Measurements from ENCODE around the gene B3GAT1.

Gene B3GAT1

DNA sequence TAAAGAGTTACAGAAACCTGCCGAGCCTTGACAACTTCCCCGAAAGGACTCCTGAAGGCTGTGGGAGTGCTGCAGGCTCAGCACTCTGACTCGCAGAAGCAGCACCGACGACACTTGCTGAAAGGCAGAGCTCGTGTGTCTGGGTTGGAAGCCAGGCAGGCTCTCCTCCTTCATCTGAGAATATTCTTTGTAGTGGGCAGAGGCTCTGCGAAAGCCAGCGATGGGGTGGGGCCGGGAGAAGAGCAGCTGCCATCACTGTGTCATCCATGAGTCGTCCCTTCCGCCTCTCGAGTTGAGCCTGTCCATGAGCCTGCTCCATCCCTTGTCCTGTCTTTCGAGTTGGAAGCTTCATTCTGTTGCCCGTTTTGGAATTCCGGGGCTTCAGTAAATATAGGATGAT, 68.4 kb downstream of the B3GAT1 start:
- DNase-seq (ENCODE audit: insufficient read length) (no peak), FAIRE-seq (no peak)
- TF ChIP-seq TAF1 (IDR thresholded peaks at IDR 0.05; ENCODE audit: borderline replicate concordance, low read depth, low read length), result no peak
- no peak for TF ChIP-seq POLR2AphosphoS5 (IDR thresholded peaks at IDR 0.05; ENCODE audit: low read depth, low read length)
- no peak for TF ChIP-seq POLR2A (IDR thresholded peaks at IDR 0.05; ENCODE audit: low read depth, low read length)

DNA sequence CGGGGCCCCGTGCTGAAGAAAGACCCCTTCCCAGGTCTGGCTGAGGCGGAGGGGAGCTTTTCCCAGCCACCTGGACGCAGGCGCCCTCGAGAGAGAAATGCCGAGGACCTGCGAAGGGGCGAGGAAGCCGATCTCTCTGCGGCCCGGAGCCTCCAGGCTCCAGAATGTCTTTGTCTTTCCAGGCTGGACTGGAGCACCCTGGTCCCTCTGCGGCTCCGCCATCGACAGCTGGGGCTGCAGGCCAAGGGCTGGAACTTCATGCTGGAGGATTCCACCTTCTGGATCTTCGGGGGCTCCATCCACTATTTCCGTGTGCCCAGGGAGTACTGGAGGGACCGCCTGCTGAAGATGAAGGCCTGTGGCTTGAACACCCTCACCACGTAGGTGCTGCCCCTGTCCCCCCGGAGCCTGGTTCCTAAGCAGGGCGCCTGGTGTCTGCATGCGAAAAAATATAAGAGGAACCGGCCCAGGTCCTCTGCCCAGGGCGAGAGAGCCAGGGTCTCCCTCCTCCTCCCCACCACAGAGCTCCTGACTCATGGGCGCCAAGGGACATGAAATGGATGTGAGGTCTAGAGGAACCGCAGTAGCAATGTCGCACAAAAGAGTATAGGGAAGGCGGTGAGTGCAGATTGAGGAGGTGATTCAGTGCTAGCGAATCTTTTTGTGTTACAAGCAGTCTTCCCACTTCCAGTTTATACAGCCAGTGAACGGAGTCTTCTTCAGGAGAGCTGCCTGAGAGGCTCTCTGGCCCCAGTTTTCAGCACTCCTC, 69.3 kb downstream of the B3GAT1 start:
- no peak for TF ChIP-seq TAF1 (IDR thresholded peaks at IDR 0.05; ENCODE audit: borderline replicate concordance, low read depth, low read length)
- no peak for TF ChIP-seq POLR2AphosphoS5 (IDR thresholded peaks at IDR 0.05; ENCODE audit: low read depth, low read length)
- TF ChIP-seq POLR2A (IDR thresholded peaks at IDR 0.05; ENCODE audit: low read depth, low read length), result no peak
- DNase-seq (ENCODE audit: insufficient read length) (no peak), FAIRE-seq (no peak)

DNA sequence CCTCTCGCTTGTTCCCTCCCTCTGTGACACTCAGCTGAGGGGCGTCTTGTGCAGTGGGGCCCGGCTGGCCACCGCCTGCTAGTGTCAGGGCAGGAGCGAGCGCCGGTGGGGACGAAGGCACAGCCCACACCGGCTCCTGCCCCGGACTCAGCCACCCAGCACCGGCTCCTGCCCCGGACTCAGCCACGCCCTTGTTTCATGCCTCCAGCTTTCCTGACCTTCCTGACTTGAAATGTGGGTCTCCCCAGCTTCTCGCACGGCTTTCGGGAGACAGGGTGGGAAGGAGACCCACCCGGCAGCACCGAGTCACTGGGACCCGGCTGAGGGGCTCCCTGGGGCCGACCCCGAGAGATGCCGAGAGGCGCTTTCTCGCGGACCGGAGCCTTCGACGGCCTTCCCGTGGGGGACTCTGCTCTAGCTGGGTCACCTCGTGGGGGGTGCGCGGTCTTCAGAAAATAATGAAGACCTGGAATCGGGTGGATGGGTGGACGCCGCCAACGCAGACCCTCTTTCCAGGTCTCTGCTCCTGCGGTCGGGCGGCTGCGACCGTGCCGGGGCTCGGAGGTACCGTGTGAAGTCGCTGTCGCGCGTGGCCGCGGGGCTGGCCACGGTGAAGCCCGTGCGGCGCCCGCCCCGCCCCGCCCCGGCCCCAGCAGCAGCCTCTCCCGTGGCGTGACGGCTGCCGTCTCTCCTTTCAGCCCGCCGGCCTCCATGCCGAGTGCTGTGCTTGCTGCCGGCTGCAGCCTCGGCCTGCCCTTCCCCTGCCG, 70.1 kb downstream of the B3GAT1 start:
- no peak for FAIRE-seq
- TF ChIP-seq TAF1 (IDR thresholded peaks at IDR 0.05; ENCODE audit: borderline replicate concordance, low read depth, low read length) (no peak), POLR2A (IDR thresholded peaks at IDR 0.05; ENCODE audit: low read depth, low read length) (no peak), POLR2AphosphoS5 (IDR thresholded peaks at IDR 0.05; ENCODE audit: low read depth, low read length) (no peak)

DNA sequence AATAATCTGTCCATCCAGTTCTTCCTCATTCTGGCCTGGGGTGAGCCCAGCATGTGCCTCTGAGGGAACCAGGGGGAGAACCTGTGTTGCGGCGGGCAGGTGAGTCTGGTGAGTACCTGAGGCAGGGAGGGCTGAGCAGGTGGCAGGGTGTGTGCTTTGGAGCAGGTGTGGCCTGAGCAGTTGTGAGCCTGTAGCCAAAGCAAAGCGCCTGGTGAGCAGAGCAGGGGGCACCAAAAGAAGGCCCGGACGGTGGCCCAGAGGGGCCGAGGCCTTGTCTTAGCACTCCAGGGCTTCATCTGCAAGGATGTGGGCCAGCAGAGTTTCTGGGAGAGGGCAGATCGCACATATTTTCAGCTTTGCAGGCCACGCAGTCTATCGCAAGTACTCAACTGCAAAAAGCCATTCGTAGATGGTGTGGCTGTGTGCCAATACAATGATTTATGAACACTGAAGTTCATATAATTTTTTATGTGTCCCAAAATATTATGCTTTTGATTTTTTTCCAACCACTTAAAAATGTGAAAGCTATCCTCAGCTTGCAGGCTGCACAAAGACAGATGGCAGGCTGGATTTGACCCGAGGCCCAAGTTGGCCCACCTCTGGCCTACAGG, 71.6 kb downstream of the B3GAT1 start:
- DNase-seq (ENCODE audit: insufficient read length) (no peak), FAIRE-seq (no peak)
- no peak for TF ChIP-seq TAF1 (IDR thresholded peaks at IDR 0.05; ENCODE audit: borderline replicate concordance, low read depth, low read length)
- no peak for TF ChIP-seq POLR2A (IDR thresholded peaks at IDR 0.05; ENCODE audit: low read depth, low read length)
- no peak for TF ChIP-seq POLR2AphosphoS5 (IDR thresholded peaks at IDR 0.05; ENCODE audit: low read depth, low read length)

More for the DNA sequence above, 70.1 kb downstream of the B3GAT1 start:
- no peak for DNase-seq (ENCODE audit: insufficient read length)

DNA sequence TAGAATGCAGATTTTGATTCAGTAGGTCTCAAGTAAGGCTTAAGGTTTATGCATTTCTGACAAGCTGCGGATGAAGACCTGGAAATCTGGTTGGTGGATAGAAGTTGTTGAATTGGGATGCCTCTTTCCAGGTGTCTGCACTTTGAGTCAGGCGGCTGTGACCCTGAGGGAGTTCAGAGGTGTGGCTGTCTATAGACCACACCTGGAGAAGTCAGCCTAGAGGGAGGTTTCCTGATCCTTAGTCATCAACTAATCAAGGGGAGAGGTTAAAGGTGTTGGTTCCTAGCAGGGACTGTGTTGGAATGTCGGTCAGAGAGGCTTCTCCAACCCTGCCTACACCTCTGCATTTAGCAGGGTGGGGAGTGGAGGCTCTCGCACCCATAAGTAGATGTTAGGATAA, 72.3 kb downstream of the B3GAT1 start:
- no peak for DNase-seq (ENCODE audit: insufficient read length)
- no peak for FAIRE-seq
- no peak for TF ChIP-seq POLR2A (IDR thresholded peaks at IDR 0.05; ENCODE audit: low read depth, low read length)
- TF ChIP-seq POLR2AphosphoS5 (IDR thresholded peaks at IDR 0.05; ENCODE audit: low read depth, low read length), result no peak
- TF ChIP-seq TAF1 (IDR thresholded peaks at IDR 0.05; ENCODE audit: borderline replicate concordance, low read depth, low read length), result no peak

DNA sequence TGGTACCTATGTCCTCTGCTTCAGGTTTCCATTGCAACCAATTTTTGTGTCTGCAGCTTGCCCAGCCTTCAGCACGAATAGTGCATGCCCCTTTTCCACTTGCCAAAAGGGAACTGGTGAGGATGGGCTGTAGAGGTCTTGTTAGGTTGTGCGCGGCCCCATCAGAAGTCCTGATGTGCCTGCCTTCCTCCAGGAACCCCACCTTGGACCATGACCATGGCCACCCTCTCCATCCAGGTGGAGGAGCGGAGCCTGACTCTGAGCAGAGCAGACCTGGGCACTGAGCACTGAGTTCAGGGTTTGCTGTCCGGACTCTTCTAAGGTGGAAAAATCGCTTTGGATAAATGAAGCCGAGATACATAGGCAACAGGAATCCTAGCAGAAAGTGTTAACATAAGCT, 73.4 kb downstream of the B3GAT1 start:
- DNase-seq (ENCODE audit: insufficient read length) (no peak), FAIRE-seq (no peak)
- TF ChIP-seq POLR2AphosphoS5 (IDR thresholded peaks at IDR 0.05; ENCODE audit: low read depth, low read length) (no peak), POLR2A (IDR thresholded peaks at IDR 0.05; ENCODE audit: low read depth, low read length) (no peak), TAF1 (IDR thresholded peaks at IDR 0.05; ENCODE audit: borderline replicate concordance, low read depth, low read length) (no peak)

DNA sequence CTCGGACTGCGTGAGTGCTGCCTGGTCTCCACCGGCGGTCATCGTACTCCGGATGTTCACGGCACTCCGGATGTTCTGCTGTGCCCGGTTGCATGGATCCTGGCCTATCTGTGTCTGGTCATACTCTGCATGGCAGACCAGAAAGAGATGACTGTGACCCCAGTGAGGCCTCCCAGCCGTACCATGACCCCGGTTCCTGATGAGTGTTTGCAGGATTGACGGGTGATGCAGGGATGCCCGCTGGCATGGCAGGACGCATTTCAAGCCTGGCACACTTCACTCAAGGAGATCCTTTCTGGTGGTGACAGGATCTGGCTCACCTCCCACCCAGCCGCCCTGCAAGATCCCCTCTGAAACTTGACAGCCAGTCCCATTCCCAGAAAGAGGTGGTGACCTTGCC, 74.0 kb downstream of the B3GAT1 start:
- no peak for TF ChIP-seq POLR2AphosphoS5 (IDR thresholded peaks at IDR 0.05; ENCODE audit: low read depth, low read length)
- no peak for TF ChIP-seq TAF1 (IDR thresholded peaks at IDR 0.05; ENCODE audit: borderline replicate concordance, low read depth, low read length)
- no peak for TF ChIP-seq POLR2A (IDR thresholded peaks at IDR 0.05; ENCODE audit: low read depth, low read length)
- DNase-seq (ENCODE audit: insufficient read length) (no peak), FAIRE-seq (no peak)

DNA sequence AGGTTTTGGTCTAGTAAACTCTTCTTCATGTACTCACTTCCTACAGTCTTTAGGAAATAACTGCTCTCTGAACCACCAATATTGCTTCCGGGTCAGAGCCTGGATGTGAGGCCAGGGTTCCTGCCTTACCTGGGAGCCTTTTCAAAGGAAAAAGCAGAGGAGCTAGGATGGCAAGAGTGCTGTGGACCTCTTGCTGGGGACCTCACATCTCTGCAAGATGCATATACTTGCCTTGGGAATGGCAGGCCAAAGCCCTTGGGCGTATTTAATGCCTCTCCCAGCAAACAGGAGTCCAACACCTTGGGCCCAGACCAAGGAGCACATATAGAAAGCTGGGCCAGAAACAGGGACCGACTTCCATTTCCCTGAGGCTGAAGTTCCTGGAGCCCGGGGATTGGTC, 75.0 kb downstream of the B3GAT1 start:
- FAIRE-seq, result no peak
- TF ChIP-seq POLR2AphosphoS5 (IDR thresholded peaks at IDR 0.05; ENCODE audit: low read depth, low read length) (no peak), POLR2A (IDR thresholded peaks at IDR 0.05; ENCODE audit: low read depth, low read length) (no peak), TAF1 (IDR thresholded peaks at IDR 0.05; ENCODE audit: borderline replicate concordance, low read depth, low read length) (no peak)
- no peak for DNase-seq (ENCODE audit: insufficient read length)

DNA sequence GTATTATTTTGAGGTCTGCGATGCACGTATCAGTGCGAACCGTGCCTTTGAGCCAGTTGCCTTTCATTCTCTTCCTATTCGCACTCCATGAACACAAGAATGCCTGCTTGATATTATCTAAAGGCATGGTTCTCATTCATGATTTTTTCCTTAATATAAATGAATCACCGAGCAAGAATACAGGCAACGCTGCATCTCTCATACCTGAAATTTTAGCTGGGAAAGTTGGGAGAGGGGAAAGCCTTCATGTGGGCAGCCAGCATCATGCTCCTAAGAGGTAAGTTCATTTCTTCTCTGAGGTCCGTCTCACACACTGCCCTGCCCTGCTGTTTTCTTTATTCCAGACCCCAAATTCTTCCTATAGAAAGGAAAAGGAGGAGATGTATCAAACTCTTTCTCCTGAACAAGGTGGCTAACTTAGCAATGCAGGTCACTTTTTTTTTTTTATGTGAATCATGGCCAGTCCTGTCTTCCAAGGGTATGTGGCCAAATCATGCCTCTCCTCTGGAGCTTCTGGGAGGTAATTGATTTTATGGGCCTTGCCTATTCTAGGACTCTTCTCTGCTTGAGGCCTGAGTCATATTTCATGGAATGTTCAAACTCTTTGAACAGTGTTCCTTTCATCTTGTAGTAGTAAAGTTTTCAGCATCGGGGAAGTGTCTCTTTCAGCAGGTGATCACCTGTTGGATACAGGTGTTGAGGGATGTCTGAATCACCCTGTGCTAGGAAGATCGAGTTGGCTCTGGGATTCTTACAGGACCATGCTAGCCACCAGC, 77.1 kb downstream of the B3GAT1 start:
- no peak for DNase-seq (ENCODE audit: insufficient read length)
- TF ChIP-seq POLR2AphosphoS5 (IDR thresholded peaks at IDR 0.05; ENCODE audit: low read depth, low read length), result no peak
- no peak for TF ChIP-seq POLR2A (IDR thresholded peaks at IDR 0.05; ENCODE audit: low read depth, low read length)
- no peak for TF ChIP-seq TAF1 (IDR thresholded peaks at IDR 0.05; ENCODE audit: borderline replicate concordance, low read depth, low read length)
- FAIRE-seq, result no peak

DNA sequence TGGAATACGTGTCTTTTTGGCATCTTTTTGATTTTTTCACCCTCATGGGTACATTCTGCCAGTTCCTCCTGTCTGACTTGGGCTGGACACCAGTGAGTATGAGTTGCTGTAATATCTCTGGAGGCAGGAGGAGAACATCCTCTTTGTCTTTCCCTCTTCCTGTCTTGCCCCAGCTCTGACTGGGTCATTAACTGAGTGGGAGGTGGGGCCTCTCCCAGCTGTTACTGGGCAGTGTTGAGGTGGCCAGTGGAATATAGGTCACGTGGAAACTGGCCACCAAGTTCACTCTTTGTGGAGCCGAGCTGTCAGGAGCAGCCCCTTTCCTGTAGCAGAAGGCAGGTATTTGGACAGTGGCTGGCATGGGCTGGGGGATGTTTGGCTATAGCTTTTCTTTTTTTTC, 78.1 kb downstream of the B3GAT1 start:
- TF ChIP-seq TAF1 (IDR thresholded peaks at IDR 0.05; ENCODE audit: borderline replicate concordance, low read depth, low read length) (no peak), POLR2AphosphoS5 (IDR thresholded peaks at IDR 0.05; ENCODE audit: low read depth, low read length) (no peak), POLR2A (IDR thresholded peaks at IDR 0.05; ENCODE audit: low read depth, low read length) (no peak)
- FAIRE-seq (no peak), DNase-seq (ENCODE audit: insufficient read length) (no peak)

DNA sequence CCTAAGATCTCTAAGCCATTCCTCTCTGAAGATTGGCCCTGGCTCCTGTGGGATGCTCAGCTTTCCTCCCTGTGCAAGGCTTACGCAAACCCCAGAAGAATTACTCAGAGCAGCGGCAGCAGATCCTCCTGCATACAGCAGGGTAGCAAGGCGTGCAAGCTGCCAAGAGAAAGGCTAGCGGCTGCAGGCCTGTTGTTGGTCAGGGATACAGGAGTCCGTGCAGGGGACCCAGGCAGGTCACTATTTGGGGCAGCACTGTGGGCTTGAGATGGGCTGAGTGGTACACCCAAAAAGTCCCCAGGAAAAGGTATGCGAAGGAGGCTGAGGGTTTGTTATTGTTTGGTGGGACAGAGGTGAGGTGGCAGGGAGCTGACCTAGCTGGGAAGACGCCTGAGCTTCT, 78.7 kb downstream of the B3GAT1 start:
- TF ChIP-seq POLR2A (IDR thresholded peaks at IDR 0.05; ENCODE audit: low read depth, low read length), result no peak
- no peak for TF ChIP-seq POLR2AphosphoS5 (IDR thresholded peaks at IDR 0.05; ENCODE audit: low read depth, low read length)
- TF ChIP-seq TAF1 (IDR thresholded peaks at IDR 0.05; ENCODE audit: borderline replicate concordance, low read depth, low read length), result no peak
- no peak for FAIRE-seq
- no peak for DNase-seq (ENCODE audit: insufficient read length)
